Inferior parietal cortex (tissue), 1 donor: ENCODE results near the gene TAF11L7.
"Not testable (repeated sequence)": the region's sequence is repeated elsewhere in the genome, so short reads cannot be mapped to it uniquely, and the experiment has no call there.

Experiments
- DNase-seq: peaks from one replicate; pipeline ENCODE4 v3.0.0-alpha.2; 2016; ENCODE audit errors: extremely low spot score

Gene TAF11L7

DNA sequence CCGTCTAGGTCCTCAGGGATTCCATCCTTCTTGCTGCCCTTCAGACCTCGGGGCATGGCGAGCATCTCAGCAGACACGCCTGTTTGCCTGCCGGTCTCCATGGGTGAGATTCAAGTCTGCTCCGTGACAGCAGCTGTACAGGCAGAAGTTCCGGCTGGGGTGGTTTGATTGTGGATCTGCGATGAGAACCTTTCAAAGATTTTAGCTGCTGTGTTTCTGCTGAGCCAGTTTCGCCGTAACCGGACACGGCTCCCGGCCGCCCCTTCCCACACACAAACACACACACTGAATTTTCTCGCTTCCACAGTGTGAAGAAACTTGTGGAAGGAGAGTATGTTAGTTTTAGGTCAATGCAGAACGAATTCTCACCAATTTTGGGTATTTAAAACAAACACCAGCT lies at the start of gene TAF11L7:
Gene TAF11L7 (minus strand): TSS at position 101 of the 400 bp plus-strand sequence.
- DNase-seq, result not testable (repeated sequence)

DNA sequence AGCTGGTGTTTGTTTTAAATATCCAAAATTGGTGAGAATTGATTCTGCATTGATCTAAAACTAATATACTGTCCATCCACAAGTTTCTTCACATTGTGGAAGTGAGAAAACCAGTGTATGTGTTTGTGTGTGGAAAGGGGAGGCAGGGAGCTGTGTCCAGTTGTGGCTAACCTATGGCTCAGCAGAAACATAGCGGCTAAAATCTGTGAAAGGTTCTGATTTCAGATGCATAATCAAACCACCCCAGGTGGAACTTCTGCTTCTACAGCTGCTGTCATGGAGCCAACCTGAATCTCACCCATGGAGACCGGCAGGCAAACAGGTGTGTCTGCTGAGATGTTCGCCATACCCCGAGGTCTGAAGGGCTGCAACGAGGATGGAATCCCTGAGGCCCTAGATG lies 48.6 kb upstream of the TAF11L7 start, which contains the start of gene TAF11L14:
Gene TAF11L14 (plus strand): TSS at position 301 of the 400 bp plus-strand sequence.
- no peak for DNase-seq

DNA sequence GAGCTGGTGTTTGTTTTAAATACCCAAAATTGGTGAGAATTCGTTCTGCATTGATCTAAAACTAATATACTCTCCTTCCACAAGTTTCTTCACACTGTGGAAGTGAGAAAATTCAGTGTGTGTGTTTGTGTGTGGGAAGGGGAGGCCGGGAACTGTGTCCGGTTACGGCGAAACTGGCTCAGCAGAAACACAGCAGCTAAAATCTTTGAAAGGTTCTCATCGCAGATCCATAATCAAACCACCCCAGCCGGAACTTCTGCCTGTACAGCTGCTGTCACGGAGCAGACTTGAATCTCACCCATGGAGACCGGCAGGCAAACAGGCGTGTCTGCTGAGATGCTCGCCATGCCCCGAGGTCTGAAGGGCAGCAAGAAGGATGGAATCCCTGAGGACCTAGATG lies 46.2 kb upstream of the TAF11L7 start, which contains the start of gene TAF11L13:
Gene TAF11L13 (plus strand): TSS at position 301 of the 400 bp plus-strand sequence.
- DNase-seq, result not testable (repeated sequence)

DNA sequence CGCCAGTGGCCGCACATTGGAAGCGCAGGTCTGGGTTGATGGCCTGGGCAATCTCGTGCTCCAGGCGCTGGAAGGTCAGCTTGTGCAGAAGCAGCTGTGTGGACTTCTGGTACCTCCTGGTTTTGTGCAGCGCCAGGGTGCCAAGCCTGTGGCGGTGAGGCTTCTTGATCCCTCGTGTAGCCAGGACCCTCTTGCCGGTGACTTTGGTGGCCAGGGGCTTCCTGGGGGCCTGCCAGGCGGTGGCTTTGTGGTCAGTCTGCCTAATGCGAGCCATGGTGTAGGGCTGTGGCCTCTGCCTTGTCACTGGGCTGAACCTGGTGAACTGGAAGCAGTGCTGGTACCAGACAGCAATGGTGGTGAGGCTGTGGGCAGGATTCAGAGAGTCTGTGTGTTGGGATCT lies 40.1 kb upstream of the TAF11L7 start:
- DNase-seq, result no peak

DNA sequence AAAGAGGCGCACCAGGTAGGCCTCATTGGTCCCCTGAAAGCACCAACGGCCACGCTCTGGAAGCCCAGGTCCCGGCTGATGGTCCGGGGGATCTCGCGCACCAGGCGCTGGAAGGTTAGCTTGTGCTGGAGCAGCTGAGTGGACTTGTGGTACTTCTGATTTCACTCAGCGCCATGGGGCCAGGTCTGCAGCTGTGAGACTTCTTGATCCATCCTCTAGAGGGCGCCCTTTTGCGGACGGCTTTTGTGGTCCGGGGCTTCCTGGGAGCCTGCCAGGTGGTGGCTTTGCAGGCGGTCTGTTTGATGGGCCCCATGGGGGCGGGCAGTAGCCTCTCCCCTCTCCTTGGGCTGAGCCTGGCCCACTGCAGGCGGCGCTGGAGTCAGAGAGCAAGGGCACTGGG lies 35.1 kb upstream of the TAF11L7 start:
- no peak for DNase-seq

DNA sequence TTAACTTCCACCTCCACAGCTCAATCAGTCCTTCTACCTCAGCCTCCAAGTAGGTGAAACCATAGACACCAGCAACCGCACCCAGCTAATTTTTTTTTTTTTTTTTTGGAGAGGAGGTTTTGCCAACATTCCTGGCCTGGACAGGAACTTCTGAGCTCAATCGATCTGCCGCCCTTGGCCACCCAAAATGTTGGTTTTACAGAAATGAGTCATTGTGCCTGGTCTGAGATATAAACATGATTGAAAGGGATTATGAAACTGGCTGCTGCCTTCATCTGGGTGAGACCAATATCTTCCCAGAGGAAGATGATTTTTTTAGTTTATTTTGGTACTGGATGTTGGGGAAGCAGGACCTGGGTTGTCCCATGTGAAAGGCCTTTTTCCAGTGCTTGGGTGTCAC lies 33.8 kb upstream of the TAF11L7 start:
- no peak for DNase-seq

DNA sequence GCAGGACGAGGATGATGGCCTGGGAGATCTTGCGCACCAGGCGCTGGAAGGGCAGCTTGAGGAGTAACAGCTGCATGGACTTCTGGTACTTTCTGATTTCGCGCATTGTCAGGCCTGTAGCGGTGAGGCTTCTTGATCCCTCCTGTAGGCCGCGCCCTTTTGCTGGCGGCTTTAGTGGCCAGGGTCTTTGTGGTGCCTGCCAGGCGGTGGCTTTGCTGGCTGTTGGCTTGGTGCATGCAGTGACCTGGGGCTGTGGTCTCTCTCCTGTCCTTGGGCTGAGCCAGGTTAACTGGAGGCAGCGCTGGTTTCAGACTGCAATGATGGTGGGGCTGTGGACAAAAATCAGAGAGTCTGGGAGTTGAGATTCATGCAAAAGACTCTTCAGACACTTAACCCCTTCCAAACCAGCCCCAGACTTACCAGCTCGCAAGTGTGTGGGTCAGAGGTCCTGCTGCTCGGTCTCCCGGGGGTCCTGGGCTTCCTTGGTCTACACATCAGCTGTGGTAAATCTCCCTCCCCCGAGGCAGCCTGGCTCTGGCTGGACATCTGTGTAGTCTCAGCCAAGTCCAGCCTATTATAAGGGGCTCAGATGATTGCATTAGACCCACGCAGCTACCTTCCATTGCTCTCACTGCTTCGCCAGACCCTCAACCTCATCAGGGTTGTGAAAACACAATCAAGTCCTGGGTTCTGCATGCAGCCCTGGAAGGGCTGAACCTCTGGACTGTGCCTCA lies 29.5 kb upstream of the TAF11L7 start:
- DNase-seq, result no peak

DNA sequence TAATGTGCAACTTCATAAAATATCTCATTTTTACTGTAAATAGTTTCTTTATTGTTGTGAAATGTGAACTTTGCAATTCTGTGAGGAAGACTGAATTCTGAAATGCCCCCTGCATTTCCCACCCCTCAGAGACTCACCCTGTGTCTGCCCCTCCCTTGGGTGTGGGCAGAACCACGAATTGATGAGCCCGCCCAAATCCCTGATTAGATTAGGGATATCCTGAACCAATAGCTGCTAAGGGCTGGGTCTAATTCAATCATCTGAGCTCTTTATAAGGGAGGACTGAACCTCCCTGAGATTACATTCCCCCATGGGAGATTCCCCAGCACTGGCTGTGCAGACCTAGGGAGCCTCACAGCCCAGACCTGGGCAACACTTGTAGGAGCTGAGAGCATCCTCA lies 24.5 kb upstream of the TAF11L7 start, which contains the start of gene TAF11L12:
Gene TAF11L12 (plus strand): TSS at position 301 of the 400 bp plus-strand sequence.
- DNase-seq, result not testable (repeated sequence)

DNA sequence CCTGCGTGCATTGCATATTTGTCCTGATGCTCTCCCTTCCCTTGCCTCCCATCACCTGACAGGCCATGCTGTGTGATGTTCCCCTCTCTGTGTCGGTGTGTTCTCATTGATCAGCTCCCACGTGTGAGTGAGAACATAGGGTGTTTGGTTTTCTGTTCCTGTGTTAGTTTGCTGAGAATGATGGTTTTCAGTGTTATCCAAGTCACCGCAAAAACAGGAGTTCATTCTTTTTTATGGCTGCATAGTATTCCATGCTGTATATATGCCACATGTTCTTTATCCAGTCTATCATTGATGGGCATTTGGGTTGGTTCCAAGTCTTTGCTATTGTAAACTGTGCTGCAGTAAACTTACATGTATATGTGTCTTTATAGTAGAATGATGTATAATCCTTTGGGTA lies 21.9 kb upstream of the TAF11L7 start:
- not testable (repeated sequence) for DNase-seq

DNA sequence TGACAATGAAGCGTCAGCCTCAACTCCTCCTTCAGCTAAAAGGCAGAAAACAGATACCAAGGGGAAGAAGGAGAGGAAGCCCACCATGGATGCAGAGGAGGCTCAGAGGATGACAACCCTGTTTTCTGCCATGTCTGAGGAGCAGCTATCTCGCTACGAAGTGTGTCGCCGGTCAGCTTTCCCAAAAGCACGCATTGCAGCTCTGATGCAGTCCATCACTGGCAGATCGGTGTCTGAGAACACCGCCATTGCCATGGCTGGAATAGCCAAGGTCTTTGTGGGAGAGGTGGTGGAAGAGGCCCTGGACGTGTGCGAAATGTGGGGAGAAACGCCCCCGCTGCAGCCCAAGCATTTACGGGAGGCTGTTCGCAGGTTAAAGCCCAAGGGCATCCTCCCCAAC lies 19.4 kb upstream of the TAF11L7 start:
- DNase-seq, result no peak

DNA sequence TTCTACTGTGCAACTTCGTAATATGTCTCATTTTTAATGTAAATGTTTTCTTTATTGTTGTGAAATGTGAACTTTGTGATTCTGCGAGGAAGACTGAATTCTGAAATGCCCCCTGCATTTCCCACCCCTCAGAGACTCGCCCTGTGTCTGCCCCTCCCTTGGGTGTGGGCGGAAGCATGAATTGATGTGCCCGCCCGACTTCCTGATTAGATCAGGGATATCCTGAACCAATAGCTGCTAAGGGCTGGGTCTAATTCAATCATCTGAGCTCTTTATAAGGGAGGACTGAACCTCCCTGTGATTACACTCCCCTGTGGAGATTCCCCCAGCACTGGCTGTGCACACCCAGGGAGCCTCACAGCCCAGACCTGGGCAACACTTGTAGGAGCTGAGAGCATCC lies 18.3 kb upstream of the TAF11L7 start, which contains the start of gene TAF11L11:
Gene TAF11L11 (plus strand): TSS at position 304 of the 400 bp plus-strand sequence.
- DNase-seq, result not testable (repeated sequence)

DNA sequence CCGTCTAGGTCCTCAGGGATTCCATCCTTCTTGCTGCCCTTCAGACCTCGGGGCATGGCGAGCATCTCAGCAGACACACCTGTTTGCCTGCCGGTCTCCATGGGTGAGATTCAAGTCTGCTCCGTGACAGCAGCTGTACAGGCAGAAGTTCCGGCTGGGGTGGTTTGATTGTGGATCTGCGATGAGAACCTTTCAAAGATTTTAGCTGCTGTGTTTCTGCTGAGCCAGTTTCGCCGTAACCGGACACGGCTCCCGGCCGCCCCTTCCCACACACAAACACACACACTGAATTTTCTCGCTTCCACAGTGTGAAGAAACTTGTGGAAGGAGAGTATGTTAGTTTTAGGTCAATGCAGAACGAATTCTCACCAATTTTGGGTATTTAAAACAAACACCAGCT lies 12.2 kb upstream of the TAF11L7 start, which contains the start of gene TAF11L10:
Gene TAF11L10 (minus strand): TSS at position 101 of the 400 bp plus-strand sequence.
- DNase-seq, result not testable (repeated sequence)

DNA sequence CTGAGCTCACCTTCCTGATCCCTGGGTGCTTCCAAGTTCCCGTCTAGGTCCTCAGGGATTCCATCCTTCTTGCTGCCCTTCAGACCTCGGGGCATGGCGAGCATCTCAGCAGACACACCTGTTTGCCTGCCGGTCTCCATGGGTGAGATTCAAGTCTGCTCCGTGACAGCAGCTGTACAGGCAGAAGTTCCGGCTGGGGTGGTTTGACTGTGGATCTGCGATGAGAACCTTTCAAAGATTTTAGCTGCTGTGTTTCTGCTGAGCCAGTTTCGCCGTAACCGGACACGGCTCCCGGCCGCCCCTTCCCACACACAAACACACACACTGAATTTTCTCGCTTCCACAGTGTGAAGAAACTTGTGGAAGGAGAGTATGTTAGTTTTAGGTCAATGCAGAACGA lies 8.7 kb upstream of the TAF11L7 start, which contains the start of gene TAF11L9:
Gene TAF11L9 (minus strand): TSS at position 140 of the 400 bp plus-strand sequence.
- DNase-seq, result not testable (repeated sequence)

DNA sequence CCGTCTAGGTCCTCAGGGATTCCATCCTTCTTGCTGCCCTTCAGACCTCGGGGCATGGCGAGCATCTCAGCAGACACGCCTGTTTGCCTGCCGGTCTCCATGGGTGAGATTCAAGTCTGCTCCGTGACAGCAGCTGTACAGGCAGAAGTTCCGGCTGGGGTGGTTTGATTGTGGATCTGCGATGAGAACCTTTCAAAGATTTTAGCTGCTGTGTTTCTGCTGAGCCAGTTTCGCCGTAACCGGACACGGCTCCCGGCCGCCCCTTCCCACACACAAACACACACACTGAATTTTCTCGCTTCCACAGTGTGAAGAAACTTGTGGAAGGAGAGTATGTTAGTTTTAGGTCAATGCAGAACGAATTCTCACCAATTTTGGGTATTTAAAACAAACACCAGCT lies 5.3 kb upstream of the TAF11L7 start, which contains the start of gene TAF11L8:
Gene TAF11L8 (minus strand): TSS at position 101 of the 400 bp plus-strand sequence.
- not testable (repeated sequence) for DNase-seq
